Activated CD4-positive, CD25-positive, alpha-beta regulatory T cell treated with anti-CD3 and anti-CD28 coated beads, Interleukin-2, amount 50 U/mL, for 16 hours (primary cell): ENCODE measurements around the gene USP53.
"Not testable (repeated sequence)": the region's sequence is repeated elsewhere in the genome, so short reads cannot be mapped to it uniquely, and the experiment has no call there.

ENCODE experiments used
- DNase-seq: peaks from one replicate; pipeline ENCODE4 v3.0.0-alpha.2; 2020; ENCODE audit warnings: low read depth, low spot score

The USP53 gene

DNA sequence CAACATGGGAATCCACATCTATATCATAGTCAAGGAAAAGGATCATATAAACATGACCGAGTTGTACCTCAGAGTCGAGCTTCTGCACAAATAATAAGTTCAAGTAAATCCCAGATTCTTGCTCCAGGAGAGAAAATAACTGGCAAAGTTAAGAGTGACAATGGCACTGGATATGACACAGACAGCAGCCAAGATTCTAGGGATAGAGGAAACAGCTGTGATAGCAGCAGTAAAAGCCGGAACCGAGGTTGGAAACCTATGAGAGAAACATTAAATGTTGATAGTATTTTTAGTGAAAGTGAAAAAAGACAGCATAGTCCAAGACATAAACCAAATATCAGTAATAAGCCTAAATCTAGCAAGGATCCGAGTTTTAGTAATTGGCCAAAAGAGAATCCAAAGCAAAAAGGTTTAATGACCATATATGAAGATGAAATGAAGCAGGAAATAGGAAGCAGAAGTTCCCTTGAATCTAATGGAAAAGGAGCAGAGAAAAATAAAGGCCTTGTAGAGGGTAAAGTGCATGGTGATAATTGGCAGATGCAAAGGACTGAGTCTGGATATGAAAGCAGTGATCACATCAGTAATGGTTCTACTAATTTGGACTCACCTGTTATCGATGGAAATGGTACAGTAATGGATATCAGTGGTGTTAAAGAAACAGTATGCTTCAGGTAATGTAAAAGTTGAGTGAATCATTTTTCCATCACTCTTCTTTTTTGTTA, 59.0 kb downstream of the USP53 start:
- DNase-seq: no peak

DNA sequence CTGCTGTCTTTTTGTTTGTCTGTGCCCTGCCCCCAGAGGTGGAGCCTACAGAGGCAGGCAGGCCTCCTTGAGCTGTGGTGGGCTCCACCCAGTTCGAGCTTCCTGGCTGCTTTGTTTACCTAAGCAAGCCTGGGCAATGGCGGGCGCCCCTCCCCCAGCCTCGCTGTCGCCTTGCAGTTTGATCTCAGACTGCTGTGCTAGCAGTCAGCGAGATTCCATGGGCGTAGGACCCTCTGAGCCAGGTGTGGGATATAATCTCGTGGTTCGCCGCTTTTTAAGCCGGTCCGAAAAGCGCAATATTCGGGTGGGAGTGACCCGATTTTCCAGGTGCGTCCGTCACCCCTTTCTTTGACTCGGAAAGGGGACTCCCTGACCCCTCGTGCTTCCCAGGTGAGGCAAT, 67.0 kb downstream of the USP53 start:
- not testable (repeated sequence) for DNase-seq

GRCh38 chr4:119279945-119280344, 67.4 kb downstream of the USP53 start:
- DNase-seq: not testable (repeated sequence)

DNA sequence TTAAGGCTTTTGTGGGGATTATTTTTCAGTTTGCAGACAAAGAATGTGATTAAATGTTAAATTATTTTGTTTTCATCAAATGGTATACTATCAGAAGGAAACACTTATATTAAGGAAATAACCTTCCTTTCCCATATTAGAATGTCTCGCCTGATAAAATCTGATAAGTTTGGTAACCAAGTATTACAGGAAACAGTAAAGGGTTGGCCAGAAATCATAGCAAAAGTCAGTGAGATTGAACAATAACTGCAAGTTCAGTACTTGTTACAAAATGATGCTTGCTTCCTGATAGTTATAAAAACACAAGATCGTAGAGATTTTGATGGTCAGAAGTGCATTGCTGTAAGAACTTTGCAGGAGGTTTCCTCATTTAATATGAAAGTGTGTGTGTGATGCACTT, 68.9 kb downstream of the USP53 start:
- no peak for DNase-seq

DNA sequence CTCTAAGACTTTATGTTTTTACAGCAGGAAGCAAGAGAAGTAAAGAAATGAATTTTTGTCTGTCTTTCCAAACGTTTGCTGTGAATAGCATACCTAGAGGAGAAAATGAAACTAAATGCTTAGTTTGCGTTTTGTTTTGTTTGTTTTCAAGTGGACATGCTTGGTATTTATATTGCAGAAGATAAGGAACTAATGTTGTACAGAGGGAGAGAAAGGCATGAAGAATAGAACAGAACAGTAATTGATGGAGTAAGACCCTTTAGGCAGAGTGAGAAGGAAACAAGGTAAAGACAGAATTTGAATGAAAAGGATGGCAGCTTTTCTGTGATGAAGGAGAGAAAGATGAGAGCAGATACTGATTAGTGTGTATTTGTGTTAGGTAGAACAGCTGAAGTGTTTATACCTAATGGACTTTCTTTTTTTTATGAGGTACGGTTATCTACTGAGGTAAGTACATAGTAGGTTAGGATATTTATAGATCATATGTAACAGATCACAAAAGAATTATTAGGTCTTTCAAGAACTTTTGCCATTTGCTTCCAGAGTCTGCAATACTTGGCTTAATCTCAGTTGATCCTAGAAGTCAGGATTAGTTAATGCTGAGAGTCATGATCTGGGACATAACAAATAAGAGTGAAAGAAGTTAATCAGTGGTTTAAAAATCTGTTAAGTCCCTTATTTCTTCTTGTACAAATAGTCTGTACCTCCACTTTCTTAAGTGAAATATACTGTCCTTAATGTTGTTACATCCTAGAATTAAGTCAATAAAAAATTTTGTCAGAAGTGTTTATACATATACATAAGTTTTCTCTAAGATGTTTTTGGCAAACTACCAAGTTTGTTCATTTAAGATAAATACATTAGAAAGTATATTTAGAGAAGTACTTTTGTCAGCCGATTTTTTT, 72.6 kb downstream of the USP53 start:
- no peak for DNase-seq

DNA sequence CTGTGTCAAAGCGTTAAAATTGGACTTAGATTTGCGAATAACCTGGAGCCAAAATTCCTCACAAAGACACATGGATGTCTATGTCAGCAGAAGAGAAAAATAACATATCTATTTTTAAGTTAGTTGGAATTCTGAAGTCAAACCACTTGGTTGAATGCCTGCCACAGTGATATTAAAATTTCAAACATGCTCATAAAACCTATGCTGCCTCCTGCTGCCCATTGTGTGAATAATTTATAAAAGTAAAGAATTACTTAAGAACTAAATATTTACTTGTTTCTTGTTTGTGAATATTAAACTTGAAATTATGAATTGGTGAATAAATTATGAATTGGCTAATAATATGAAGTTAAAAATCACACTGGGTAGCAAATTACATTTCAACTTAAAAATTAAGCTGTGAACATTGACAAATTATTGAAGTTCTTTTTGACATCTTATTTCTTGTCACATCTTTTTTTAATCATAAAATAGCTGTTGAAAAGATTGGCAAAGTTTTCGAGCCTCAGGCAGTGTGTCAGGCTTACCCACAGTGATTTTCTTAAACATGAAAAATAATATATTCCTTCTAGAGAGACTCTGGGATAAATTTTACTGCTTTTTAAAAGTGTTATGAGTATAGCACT, 74.0 kb downstream of the USP53 start:
- no peak for DNase-seq

- no peak for DNase-seq
These were observed 76.8 kb downstream of the USP53 start for GRCh38 chr4:119289313-119289712.

GRCh38 chr4:119290598-119290997, 78.1 kb downstream of the USP53 start:
- DNase-seq: no peak

GRCh38 chr4:119296356-119296755, 83.8 kb downstream of the USP53 start:
- no peak for DNase-seq

DNA sequence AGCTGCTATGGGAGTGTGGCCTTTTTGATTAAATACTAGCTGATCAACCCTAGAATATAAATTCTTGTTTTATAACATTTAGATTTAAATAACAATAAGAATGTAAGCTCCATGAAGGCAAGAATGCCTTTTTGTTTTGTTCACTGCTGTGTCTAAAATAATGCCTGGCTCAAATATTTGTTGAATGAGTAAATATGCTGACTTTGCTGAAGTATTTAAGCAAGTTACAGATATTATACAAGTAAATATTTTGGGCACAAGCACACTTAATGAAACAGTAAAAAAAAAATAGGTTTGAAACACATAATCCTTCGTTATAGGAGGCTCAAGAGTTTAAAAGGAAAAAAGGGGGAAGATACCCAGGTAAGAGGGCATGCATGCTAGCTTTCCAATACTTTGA, 85.3 kb downstream of the USP53 start:
- DNase-seq: no peak

DNA sequence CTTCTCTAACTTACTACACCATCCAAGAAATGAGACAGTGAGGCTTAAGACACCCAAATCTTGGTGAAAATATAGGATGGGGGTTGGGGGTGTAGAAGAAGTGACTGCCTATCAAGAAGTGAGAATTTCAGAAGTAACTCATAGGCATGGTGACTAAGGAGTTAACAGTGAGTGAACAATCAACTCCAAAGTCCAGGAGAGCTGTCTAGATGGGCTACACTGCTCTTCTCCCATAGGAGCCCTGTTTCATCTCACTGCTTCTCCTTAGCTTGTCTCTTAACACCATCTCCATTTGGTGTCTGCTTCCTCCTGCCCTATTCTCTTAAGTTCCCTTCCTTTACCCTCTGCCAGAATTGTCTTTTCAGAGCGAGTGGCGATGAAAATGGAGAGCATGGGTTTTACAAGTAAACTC, 86.8 kb downstream of the USP53 start:
- DNase-seq: no peak

DNA sequence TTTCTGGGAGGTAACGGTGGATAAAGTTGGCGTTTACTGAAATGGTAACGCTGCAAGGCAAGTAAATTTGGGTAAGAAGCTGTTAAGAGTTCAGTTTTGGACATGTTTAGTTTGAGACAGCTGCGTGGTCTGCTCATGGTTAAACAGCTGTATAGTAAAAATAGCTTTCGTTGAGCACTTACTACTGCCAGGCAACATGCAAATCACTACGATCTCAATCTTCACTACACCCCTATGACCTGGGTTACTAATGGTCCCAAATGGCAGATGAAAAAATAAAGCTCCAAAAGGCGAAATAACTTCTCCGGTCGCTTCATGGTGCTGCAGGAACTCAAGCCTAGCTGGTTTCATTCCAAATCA, 87.2 kb downstream of the USP53 start:
- no peak for DNase-seq

DNA sequence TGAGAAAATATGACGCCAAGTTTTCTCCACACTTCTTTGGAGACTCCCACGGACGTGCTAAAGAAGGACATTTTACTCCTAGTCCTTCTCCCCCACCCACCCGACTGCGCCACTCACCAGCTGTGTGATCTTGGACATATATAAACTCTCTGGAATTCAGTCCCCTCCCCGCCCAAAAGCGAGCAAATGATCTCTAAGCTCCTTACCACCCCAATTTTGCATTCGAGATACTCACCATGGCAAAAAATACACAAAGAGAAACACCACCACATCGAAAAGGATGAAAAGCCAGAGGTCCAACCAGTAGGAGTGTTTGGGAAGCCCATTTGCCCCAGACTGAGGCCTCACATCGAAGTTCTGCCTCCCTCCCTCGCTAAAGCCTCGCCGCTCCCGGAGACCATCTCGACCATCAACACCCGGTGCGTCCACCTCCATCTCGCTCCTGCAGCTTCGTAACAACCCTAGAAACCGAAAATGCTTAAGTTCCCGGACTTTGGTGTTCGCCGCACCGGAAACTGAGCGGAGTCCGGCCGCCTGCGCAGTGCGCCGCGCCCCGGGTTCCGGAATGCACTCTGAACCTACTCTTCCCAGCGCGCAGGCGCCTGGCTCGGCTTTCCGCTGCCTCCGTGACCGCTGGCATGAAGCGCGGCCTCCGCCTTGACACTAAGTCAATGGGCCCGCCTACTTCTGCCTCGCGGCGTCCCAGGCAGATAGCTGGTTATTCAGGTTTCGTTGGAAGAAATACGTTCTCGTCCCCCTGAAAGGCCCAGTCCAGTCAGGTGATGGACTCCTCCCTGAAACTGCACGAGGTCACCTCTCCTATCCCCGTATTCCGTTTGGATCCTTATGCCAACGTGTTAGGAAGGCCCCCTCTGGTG, 87.8 kb downstream of the USP53 start:
- DNase-seq: peak; percentile 74

GRCh38 chr4:119302073-119302832, 89.7 kb downstream of the USP53 start:
- no peak for DNase-seq

GRCh38 chr4:119303587-119304305, 91.2 kb downstream of the USP53 start:
- no peak for DNase-seq

DNA sequence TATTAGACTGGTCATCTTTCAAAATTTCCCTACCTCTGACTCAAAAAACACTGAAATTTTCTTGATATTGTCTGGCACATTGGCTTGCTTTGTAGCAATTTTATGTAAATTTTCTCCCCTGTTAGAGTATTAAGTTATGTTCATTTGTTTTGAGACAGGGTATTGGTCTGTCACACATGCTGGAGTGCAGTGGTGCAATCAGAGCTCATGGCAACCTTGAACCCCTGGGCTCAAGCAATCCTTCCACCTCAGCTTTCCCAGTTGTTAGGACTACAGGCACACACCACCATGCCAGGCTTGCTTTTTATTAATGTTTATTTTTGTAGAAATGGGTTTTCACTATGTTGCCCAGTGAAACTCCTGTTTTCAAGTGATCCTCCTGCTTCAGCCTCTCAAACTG, 91.9 kb downstream of the USP53 start:
- no peak for DNase-seq

GRCh38 chr4:119307606-119308005, 95.1 kb downstream of the USP53 start:
- DNase-seq: no peak

GRCh38 chr4:119310826-119311225, 98.3 kb downstream of the USP53 start:
- DNase-seq: no peak

DNA sequence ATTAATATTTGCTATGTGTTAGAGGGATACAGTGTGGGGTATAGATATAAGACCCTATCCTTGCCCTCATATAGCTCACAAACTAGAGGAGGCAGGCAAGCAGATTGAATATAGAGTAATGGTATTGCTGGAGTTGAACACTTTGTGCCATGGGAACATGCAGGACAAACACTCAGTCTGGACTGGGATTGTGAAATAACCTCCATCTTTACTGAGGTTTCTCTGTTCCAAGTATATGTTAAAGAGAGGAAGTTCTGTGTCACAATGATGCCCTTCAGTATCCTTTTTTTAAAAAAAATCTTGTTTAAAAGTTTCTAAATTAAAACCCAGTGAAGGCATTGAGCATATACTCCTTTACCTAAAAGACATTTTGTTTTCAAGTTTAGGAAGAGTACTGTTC, 100.7 kb downstream of the USP53 start:
- DNase-seq: no peak

DNA sequence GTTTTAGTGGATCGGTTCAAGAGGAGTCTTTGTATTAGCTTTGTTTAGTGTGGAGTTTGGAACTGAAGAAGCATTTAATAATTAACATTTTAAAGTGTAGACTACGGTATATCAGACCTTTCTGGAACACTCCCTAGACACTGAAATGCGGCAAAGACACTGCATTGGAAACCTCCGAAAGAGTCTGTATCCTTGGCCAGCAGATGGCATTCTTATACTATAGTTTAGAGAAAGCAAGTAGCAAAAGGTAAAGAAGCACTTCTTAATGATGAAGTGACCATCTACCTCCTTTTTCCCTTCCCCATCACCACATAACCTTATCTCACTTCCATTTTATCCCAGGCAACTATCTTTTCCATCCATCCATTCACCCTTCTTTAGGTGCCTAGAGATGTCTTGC, 101.8 kb downstream of the USP53 start:
- no peak for DNase-seq
